H1 (cell line): Measurements from ENCODE around the gene ASRGL1. TPM values are rescaled to one million over a fixed set of nuclear protein-coding genes. Genes with fewer than 3 reads are reported as not detected.

Experiments
- CHD7 ChIP-seq: fragments of 300-600 bp; sonication (generic); IDR thresholded peaks from 2 replicates; pipeline ENCODE4 v1.7.1; 2012; ENCODE audit warnings: low read length, moderate library complexity, mild to moderate bottlenecking, inconsistent platforms; ENCODE audit not compliant: insufficient replicate concordance
- JUND ChIP-seq: IDR thresholded peaks from 2 replicates; pipeline ENCODE4 v1.6.1; 2011; ENCODE audit warnings: mild to moderate bottlenecking, improper control_type of control experiment, low read length
- TCF12 ChIP-seq: IDR thresholded peaks from 2 replicates; pipeline ENCODE4 v1.6.1; 2011; ENCODE audit warnings: low read depth, mild to moderate bottlenecking, low read length
- polyA plus RNA-seq, 7 experiments: library from polyadenylated mRNA; depleted of rRNA in 3 of 7; stranded (reverse) in 5 of 7; unstranded in 2 of 7; fragments of >200 nt in 5 of 7; fragments of 200-250 nt in 2 of 7; gene quantifications; 1 replicate in 5 of 7; 2 replicates in 1 of 7; 4 replicates in 1 of 7; pipeline versions ENCODE4 v1.2.1 to v1.2.3, GENCODE V29; 2011 to 2013; ENCODE audit warnings: missing spikeins in 2 of 7, mixed read lengths in 2 of 7
- total RNA-seq: library from RNA; stranded (reverse); fragmentation: NEBNext Ultra II Directional; extraction: Animal tissue kit (Norgen Biotek cat#: 25700); gene quantifications from 2 replicates; pipeline ENCODE4 v1.2.1, GENCODE V29; 2021

Gene ASRGL1
- total and polyA plus RNA-seq, 2 of the 8 experiments (the other 6 are each of a cell fraction or from before 2014, with no cell fraction given) = 19.9 to 23.5 TPM

- TF ChIP-seq CHD7 = no peak
- no peak for TF ChIP-seq JUND
- no peak for TF ChIP-seq TCF12
- TF ChIP-seq, all 59 proteins: peak for 0
Measured at GRCh38 chr11:62360685-62361084, 23.4 kb downstream of the ASRGL1 start (continued).
